AG09319 (cell line): ENCODE data around the gene CFAP54.

Experiments
- DNase-seq: peaks from one replicate; pipeline ENCODE4 v3.0.0-alpha.2; 2010; ENCODE audit warnings: low read depth; ENCODE audit errors: extremely low read depth
- CTCF ChIP-seq: IDR thresholded peaks from 2 replicates; pipeline ENCODE4 v1.5.1; 2011; ENCODE audit warnings: low read depth, mild to moderate bottlenecking, inconsistent platforms, low read length, moderate library complexity

The CFAP54 gene

GRCh38 chr12:96824074-96824837 is 334.9 kb downstream of the CFAP54 start:
- no peak for TF ChIP-seq CTCF
- DNase-seq, result no peak

GRCh38 chr12:96824838-96825236 is 335.5 kb downstream of the CFAP54 start:
- no peak for DNase-seq
- TF ChIP-seq CTCF, result no peak

- no peak for TF ChIP-seq CTCF
- no peak for DNase-seq
Measured at GRCh38 chr12:96828169-96828789, 338.9 kb downstream of the CFAP54 start.

- DNase-seq, result no peak
- no peak for TF ChIP-seq CTCF
Measured at GRCh38 chr12:96829354-96829753, 340.0 kb downstream of the CFAP54 start.

- TF ChIP-seq CTCF, result no peak
- no peak for DNase-seq
Measured at GRCh38 chr12:96831346-96831745, 342.0 kb downstream of the CFAP54 start.

GRCh38 chr12:96846293-96846692 is 356.9 kb downstream of the CFAP54 start:
- no peak for TF ChIP-seq CTCF
- DNase-seq, result no peak

- DNase-seq, result no peak
- no peak for TF ChIP-seq CTCF
Measured at GRCh38 chr12:96850676-96851075, 361.3 kb downstream of the CFAP54 start.
